PC-3 (cell line): ENCODE results near the gene ZCCHC9.

Source experiments
- CTCF ChIP-seq: fragments of 300-600 bp; sonication (generic); conservative IDR thresholded peaks from 2 replicates; pipeline ENCODE4 v1.5.1; 2017; ENCODE audit warnings: antibody characterized with exemption, low read depth, mild to moderate bottlenecking, low read length
- EZH2 ChIP-seq: fragments of 300-600 bp; sonication (generic); IDR thresholded peaks from one replicate; pipeline ENCODE4 v1.6.1; 2017; ENCODE audit warnings: antibody characterized with exemption, mild to moderate bottlenecking, low read length; ENCODE audit not compliant: unreplicated experiment
- EZH2phosphoT487 ChIP-seq: fragments of 300-600 bp; sonication (generic); IDR thresholded peaks from 2 replicates; pipeline ENCODE4 v1.6.1; 2018; ENCODE audit warnings: mild to moderate bottlenecking, antibody characterized with exemption, low read length, borderline replicate concordance

GRCh38 chr5:81252904-81253303 is 48.5 kb upstream of the ZCCHC9 start:
- TF ChIP-seq EZH2 (no peak), CTCF (no peak), EZH2phosphoT487 (no peak)
